Measurements from ENCODE around the gene CNTN5. TPM values are rescaled to one million over a fixed set of nuclear protein-coding genes. Genes with fewer than 3 reads are reported as not detected.

The CNTN5 gene
- total RNA-seq, 1 experiment from 2014 or later, result not detected

GRCh38 chr11:99918761-99919160, 898.0 kb downstream of the CNTN5 start:
- DNase-seq (ENCODE audit: low read depth), result no peak

- no peak for DNase-seq (ENCODE audit: low read depth)
Measured at GRCh38 chr11:99920956-99921355, 900.2 kb downstream of the CNTN5 start.

- no peak for DNase-seq (ENCODE audit: low read depth)
Measured at GRCh38 chr11:99925968-99926367, 905.2 kb downstream of the CNTN5 start.

GRCh38 chr11:99932684-99933083, 911.9 kb downstream of the CNTN5 start:
- DNase-seq (ENCODE audit: low read depth), result no peak

GRCh38 chr11:99934008-99934407, 913.3 kb downstream of the CNTN5 start:
- DNase-seq (ENCODE audit: low read depth), result no peak

- DNase-seq (ENCODE audit: low read depth), result no peak
Measured at GRCh38 chr11:99937330-99937729, 916.6 kb downstream of the CNTN5 start.

GRCh38 chr11:99952816-99953215, 932.1 kb downstream of the CNTN5 start:
- no peak for DNase-seq (ENCODE audit: low read depth)

- DNase-seq (ENCODE audit: low read depth), result no peak
Measured at GRCh38 chr11:99960536-99960935, 939.8 kb downstream of the CNTN5 start.

GRCh38 chr11:99968336-99968735, 947.6 kb downstream of the CNTN5 start:
- DNase-seq (ENCODE audit: low read depth), result no peak

- DNase-seq (ENCODE audit: low read depth), result no peak
Measured at GRCh38 chr11:99973993-99974392, 953.2 kb downstream of the CNTN5 start.

- DNase-seq (ENCODE audit: low read depth), result no peak
Measured at GRCh38 chr11:99979042-99979441, 958.3 kb downstream of the CNTN5 start.

- no peak for DNase-seq (ENCODE audit: low read depth)
Measured at GRCh38 chr11:99987821-99988470, 967.2 kb downstream of the CNTN5 start.

GRCh38 chr11:99988471-99988837, 967.7 kb downstream of the CNTN5 start:
- DNase-seq (ENCODE audit: low read depth), result no peak

GRCh38 chr11:100003985-100004384, 983.2 kb downstream of the CNTN5 start:
- no peak for DNase-seq (ENCODE audit: low read depth)

- no peak for DNase-seq (ENCODE audit: low read depth)
Measured at GRCh38 chr11:100004541-100004940, 983.8 kb downstream of the CNTN5 start.

- no peak for DNase-seq (ENCODE audit: low read depth)
Measured at GRCh38 chr11:100008417-100008816, 987.7 kb downstream of the CNTN5 start.

- no peak for DNase-seq (ENCODE audit: low read depth)
Measured at GRCh38 chr11:100009728-100010127, 989.0 kb downstream of the CNTN5 start.

- no peak for DNase-seq (ENCODE audit: low read depth)
Measured at GRCh38 chr11:100010393-100010792, 989.6 kb downstream of the CNTN5 start.

GRCh38 chr11:100011697-100012096, 990.9 kb downstream of the CNTN5 start:
- no peak for DNase-seq (ENCODE audit: low read depth)

GRCh38 chr11:100013011-100013410, 992.3 kb downstream of the CNTN5 start:
- DNase-seq (ENCODE audit: low read depth), result no peak

- no peak for DNase-seq (ENCODE audit: low read depth)
Measured at GRCh38 chr11:100031973-100032372, 1011.2 kb downstream of the CNTN5 start.

GRCh38 chr11:100061006-100061405, 1040.3 kb downstream of the CNTN5 start:
- DNase-seq (ENCODE audit: low read depth), result no peak

- no peak for DNase-seq (ENCODE audit: low read depth)
Measured at GRCh38 chr11:100066399-100066798, 1045.7 kb downstream of the CNTN5 start.

- no peak for DNase-seq (ENCODE audit: low read depth)
Measured at GRCh38 chr11:100068116-100068515, 1047.4 kb downstream of the CNTN5 start.
